ENCODE data around the gene STARD4.

- TF ChIP-seq CTCF (IDR thresholded peaks at IDR 0.05) = no peak
- TF ChIP-seq TAF1 (IDR thresholded peaks at IDR 0.05; ENCODE audit: borderline replicate concordance, low read depth, low read length) = no peak
- TF ChIP-seq YY1 (IDR thresholded peaks at IDR 0.05; ENCODE audit: low read depth) = no peak
- no peak for TF ChIP-seq RAD21 (IDR thresholded peaks at IDR 0.05; ENCODE audit: low read length)
- TF ChIP-seq GABPA (IDR thresholded peaks at IDR 0.05; ENCODE audit: low read depth) = no peak
- no peak for TF ChIP-seq MXI1 (IDR thresholded peaks at IDR 0.05; ENCODE audit: low read depth, low read length)
- no peak for TF ChIP-seq SIN3A (IDR thresholded peaks at IDR 0.05; ENCODE audit: borderline replicate concordance, low read depth, low read length)
- TF ChIP-seq POLR2AphosphoS5 (IDR thresholded peaks at IDR 0.05; ENCODE audit: low read depth, low read length) = no peak
- no peak for TF ChIP-seq NFIC (IDR thresholded peaks at IDR 0.05; ENCODE audit: borderline replicate concordance)
- TF ChIP-seq RCOR1 (IDR thresholded peaks at IDR 0.05; ENCODE audit: low read length) = no peak
- no peak for TF ChIP-seq USF1 (IDR thresholded peaks at IDR 0.05; ENCODE audit: borderline replicate concordance, low read depth)
- no peak for TF ChIP-seq REST (IDR thresholded peaks at IDR 0.05; ENCODE audit: low read depth, low read length)
- TF ChIP-seq PBX3 (IDR thresholded peaks at IDR 0.05) = no peak
Measured at GRCh38 chr5:111548348-111548950, 36.1 kb upstream of the STARD4 start.

Data from SK-N-SH (cell line).